Right lobe of liver (tissue), 6 donors: ENCODE results near the gene PGLYRP1. TPM values are rescaled to one million over a fixed set of nuclear protein-coding genes. Genes with fewer than 3 reads are reported as not detected.

Experiments
- ATAC-seq, 4 donors: fragments of 200-7000 bp; cut with Tn5 transposase; one replicate each; pipeline ENCODE4 v1.9.1; 2020; ENCODE audit warnings: mild to moderate bottlenecking in 4 of 4, moderate library complexity in 4 of 4
- DNase-seq, 3 donors: peaks; one replicate each; pipeline ENCODE4 v3.0.0-alpha.2; 2020
- H3K27ac ChIP-seq, 3 donors: fragments of 200-600 bp; one replicate each; pipeline ENCODE4 v1.8.0; 2022
- H3K27me3 ChIP-seq, 2 donors: fragments of 200-600 bp; one replicate each; pipeline ENCODE4 v1.8.0; 2022
- H3K36me3 ChIP-seq, 4 donors: fragments of 200-600 bp; sonication (generic) in 1 of 4; one replicate each; pipeline versions ENCODE4 v1.5.1 to v1.8.0; 2017 to 2022; ENCODE audit warnings: control low read depth in 1 of 4
- H3K4me1 ChIP-seq, 4 donors: fragments of 200-600 bp; sonication (generic) in 1 of 4; one replicate each; pipeline versions ENCODE4 v1.5.1 to v1.8.0; 2017 to 2022; ENCODE audit warnings: control low read depth in 1 of 4
- H3K4me3 ChIP-seq, 3 donors: fragments of 200-600 bp; one replicate each; pipeline ENCODE4 v1.8.0; 2022
- H3K9me3 ChIP-seq, 4 donors: fragments of 200-600 bp; sonication (generic) in 1 of 4; one replicate each; pipeline versions ENCODE4 v1.5.1 to v1.8.0; 2017 to 2022; ENCODE audit warnings: control low read depth in 1 of 4
- CTCF ChIP-seq, 4 donors: fragments of 200-600 bp in 3 of 4; fragments of 450-650 bp in 1 of 4; IDR thresholded peaks; one replicate each; pipeline versions ENCODE4 v1.5.1 to v1.8.0; 2016 to 2022; ENCODE audit warnings: antibody characterized with exemption in 4 of 4, mild to moderate bottlenecking in 2 of 4
- POLR2A ChIP-seq: fragments of 450-650 bp; IDR thresholded peaks from one replicate; pipeline ENCODE4 v1.6.1; 2017; ENCODE audit warnings: antibody characterized with exemption, mild to moderate bottlenecking
- WGBS: methylation state at CpG from one replicate; pipeline ENCODE4 v1.1.6; 2018; ENCODE audit warnings: low coverage, low lambda C conversion rate; ENCODE audit not compliant: insufficient coverage; ENCODE audit errors: missing lambda C conversion rate; 5-methylcytosine and 5-hydroxymethylcytosine counted together
- intact Hi-C, 2 donors: fragments of 100-400 bp; cut with DNase I; formaldehyde crosslinking; loops; one replicate each; pipeline versions ENCODE4 v1.11.2 to v1.14.1; 2022
- total RNA-seq, 6 experiments: library from RNA; depleted of rRNA in 2 of 6; stranded (reverse); fragments of >200 nt in 2 of 6; fragmentation: NEBNext Ultra II Directional in 3 of 6; extraction: Animal tissue kit (Norgen Biotek cat#: 25700) in 3 of 6; gene quantifications; one replicate each; pipeline versions ENCODE4 v1.1.0 to v1.2.4, GENCODE V29; 2016 to 2023
- donor health status: DM: no; HTN: yes; CAD: no.
- donor health status: DM: no; HTN: no; CAD: no.
- donor health status: DM: no; HTN: no; CAD: no.
- donor health status: DM: no; HTN: yes; CAD: no.
- donor health status: DM: no; HTN: yes; CAD: no.

The PGLYRP1 gene
- total RNA-seq, 6 experiments from 2014 or later = 0.86 to 1.1 TPM; not detected in 4

- whole genome bisulfite sequencing = 76% methylated on average over 5 of the region's 15 CpGs
- no peaks in the 10 kb centered on the region for H3K9me3 ChIP-seq
- no peak for ATAC-seq
- intact Hi-C loops = loop anchor here in 1 of 2 donors (10.0 kb wide), 1 partner anchor 193 kb away; no protein-coding TSS in a partner anchor
- DNase-seq = peak in 1 of 3 donors; percentile 51
- TF ChIP-seq POLR2A (no peak), CTCF (IDR thresholded peaks at IDR 0.05) (no peak)
- H3K36me3 ChIP-seq = no peaks in the 10 kb centered on the region
- peaks cover 0 to 11% of the 10 kb centered on the region in 2 donors for H3K27me3 ChIP-seq
- H3K4me1 ChIP-seq = peaks cover 0 to 21% (median 0%) of the 10 kb centered on the region in 4 donors
- H3K27ac ChIP-seq = no peak overlapping the region
- no peak overlapping the region for H3K4me3 ChIP-seq
Observed at GRCh38 chr19:46017874-46018675, 4.8 kb downstream of the PGLYRP1 start.

DNA sequence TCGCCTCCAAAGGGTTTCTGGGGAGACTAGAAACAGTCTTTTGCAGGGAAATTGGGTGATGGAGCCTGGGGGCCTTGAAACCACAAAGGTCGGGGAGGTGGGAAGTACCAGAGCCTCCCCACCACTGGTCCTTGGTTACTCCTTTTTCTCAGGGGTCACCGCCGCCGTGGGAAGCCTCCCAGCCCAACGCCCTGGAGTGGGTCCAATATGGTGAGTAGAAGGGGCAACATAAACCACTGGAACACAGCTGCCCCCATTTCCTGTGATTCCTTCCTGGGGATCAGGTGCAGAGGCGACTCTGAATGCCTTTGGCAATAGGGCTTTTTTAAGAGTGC is 5.8 kb downstream of the PGLYRP1 start:
- intact Hi-C loops = loop anchor here in 1 of 2 donors (10.0 kb wide), 1 partner anchor 192 kb away; no protein-coding TSS in a partner anchor
- WGBS = 0% methylated on average over 1 of the region's 7 CpGs
- TF ChIP-seq POLR2A = no peak
- TF ChIP-seq CTCF (IDR thresholded peaks at IDR 0.05) = no peak

GRCh38 chr19:46016426-46017094 is 6.3 kb downstream of the PGLYRP1 start:
- Histone ChIP-seq H3K27ac (no peak overlapping the region), H3K9me3 (no peaks in the 10 kb centered on the region)
- intact Hi-C loops = loop anchor here in 1 of 2 donors (10.0 kb wide), 1 partner anchor 192 kb away; no protein-coding TSS in a partner anchor

More for the DNA sequence above, 5.8 kb downstream of the PGLYRP1 start:
- no peaks in the 10 kb centered on the region for H3K9me3 ChIP-seq
- no peaks in the 10 kb centered on the region for H3K36me3 ChIP-seq
- no peak for ATAC-seq
- peaks cover 0 to 21% (median 0%) of the 10 kb centered on the region in 4 donors for H3K4me1 ChIP-seq
- H3K4me3 ChIP-seq = no peak overlapping the region
- no peak for DNase-seq
- H3K27me3 ChIP-seq = peaks cover 0 to 11% of the 10 kb centered on the region in 2 donors
- H3K27ac ChIP-seq = no peak overlapping the region

More at GRCh38 chr19:46016426-46017094, 6.3 kb downstream of the PGLYRP1 start:
- ATAC-seq (peak; percentile 86 to 94 (median 90)), DNase-seq (peak; percentile 84 to 87 (median 84))
- H3K4me3 ChIP-seq = peak overlapping the region; percentile 48 to 58 (median 53)
- peaks cover 0 to 21% (median 0%) of the 10 kb centered on the region in 4 donors for H3K4me1 ChIP-seq
- TF ChIP-seq POLR2A (no peak), CTCF (IDR thresholded peaks at IDR 0.05) (peak; percentile 57 to 90 (median 88))
- under 1% methylated on average over 37 of the region's 48 CpGs for WGBS
- no peaks in the 10 kb centered on the region for H3K36me3 ChIP-seq
- peaks cover 0 to 11% of the 10 kb centered on the region in 2 donors for H3K27me3 ChIP-seq
